HG03095 (cell line): ENCODE measurements around the gene GPR61.
A peak's percentile ranks its signal among the peaks of the same experiment; 100 is the strongest.

Experiments
- ATAC-seq: cut with Tn5 transposase; IDR thresholded peaks from one replicate; pipeline ENCODE4 v1.9.1; 2021; ENCODE audit warnings: moderate library complexity; ENCODE audit not compliant: unreplicated experiment

GPR61 gene

DNA sequence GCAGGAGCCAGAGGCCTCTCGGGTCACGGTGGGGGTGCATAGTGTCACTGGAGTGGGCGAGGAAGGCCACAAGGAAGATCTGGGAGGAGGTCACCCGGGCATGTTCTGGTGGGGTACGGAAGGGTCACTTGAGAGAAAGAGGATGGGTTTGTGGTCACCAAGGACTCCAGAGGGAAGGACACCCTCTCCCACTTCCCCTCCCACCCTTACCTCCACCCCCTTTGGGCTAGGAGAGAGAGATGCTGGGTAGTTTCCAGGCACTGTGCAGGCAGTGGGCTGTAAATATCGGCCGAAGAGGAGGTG, 30.8 kb upstream of the GPR61 start:
- no peak for ATAC-seq

DNA sequence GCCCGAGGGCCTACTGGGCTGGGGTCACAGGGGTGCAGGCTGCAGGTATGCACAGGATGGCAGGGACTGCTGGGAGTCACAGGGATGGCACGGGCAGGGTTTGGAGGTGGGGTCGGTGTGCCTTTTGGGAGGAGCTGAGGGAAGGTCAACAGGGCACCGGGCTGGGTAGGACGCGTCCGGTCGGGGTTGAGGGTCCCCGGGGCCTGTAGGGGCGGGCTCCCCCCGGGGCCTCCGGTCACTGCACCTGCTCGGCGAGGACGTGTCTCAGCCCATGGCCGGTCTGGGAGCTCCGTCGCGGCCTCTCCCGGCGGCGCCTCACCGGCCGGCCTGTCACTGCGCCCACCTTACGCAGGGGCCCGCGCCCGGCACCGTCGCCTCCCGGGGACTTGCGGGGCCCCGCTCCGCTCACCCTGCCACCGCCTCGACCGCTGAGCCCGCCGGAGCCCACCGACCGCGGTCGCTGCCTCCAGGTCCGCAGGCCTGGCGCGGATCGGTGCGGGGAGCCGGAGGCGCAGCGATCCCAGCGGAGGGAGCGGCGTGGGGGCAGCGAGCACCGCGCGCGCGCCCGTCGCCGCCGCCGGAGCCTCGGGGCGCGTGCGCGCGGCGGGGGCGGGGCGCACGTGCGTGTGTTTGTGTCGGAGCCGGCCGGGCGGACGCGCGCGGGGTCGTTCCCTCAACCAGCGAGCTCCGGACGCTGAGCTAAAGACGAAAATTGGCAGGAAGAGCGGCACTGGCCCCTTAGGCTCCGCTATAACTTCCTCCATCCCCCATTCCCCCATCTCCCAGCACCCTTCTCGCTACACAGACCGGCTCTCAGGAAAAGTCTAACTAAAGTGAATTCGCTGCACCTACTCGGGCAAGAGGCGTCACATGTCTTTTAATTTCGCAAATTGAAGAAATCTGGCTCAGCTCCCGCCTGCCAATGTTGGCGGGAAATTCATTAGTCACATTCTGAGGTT, 30.2 kb upstream of the GPR61 start, which contains the start of gene AMIGO1:
AMIGO1 (minus strand) TSS at position 552 of the 959 bp plus-strand sequence. CDS start 815 bp downstream, outside the sequence.
- peak; percentile 54 for ATAC-seq

DNA sequence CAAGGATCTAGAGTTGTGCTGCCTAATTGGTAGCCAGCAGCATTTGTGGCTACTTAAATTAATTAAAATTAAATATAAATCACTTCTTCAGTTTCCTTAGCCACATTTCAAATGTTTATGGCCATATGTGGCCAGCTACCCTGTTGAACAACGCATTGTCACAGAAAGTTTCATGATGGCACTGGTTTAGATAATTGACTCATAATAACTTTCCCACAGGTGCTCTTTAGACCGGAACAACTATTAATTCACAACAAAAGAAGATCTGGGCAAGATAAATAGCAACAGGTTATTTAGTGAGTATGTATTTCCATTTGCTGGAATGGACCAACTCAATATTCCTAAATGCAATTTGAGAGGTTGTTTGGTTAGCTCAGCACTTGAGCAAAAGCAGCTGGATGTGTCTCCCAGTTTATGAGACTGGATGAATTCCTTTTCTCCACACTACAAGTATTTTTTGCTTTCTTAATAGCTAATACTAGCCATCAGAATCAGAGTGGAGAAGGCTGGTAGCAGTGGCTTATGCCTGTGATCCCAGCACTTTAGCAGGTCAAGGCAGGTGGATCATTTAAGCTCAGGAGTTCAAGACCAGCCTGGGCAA, 26.5 kb upstream of the GPR61 start:
- no peak for ATAC-seq

DNA sequence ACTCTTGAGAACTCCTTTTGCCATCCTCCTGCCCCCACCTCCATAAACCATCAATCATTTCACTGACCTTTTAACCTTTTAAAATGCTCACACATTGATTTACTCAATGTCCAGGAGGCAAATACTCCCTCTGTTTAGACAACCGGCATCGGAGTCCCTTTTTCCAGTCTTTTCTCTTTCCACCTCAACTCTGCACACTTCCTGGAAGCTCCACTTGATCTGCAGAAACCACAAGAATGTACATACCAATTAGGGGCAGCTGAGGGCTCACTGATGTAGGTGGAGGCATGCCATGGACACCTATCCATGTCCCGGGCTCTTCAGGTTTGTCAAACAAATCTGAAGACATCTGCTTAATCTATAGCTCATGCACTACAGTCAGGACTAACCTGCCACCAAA, 24.8 kb upstream of the GPR61 start:
- ATAC-seq, result no peak

DNA sequence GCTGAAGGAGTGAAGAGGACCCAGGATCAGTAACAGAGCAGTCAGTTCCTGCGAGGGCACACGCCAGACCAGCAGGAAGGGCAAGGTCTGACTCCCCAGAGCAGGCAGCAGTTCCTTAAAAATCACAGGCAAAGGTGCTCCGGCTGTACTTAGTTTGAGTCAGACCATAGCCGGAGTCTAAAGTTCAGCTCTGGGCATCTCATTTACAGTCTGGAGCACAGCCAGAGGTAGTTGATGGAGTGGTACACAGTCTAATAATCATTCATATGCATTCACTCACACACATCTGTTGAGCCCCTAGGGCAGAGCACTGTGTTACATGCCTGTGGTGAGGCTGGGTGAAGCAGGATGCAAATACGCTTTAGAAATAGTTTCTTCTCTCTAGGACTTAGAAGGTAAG, 22.8 kb upstream of the GPR61 start:
- no peak for ATAC-seq

DNA sequence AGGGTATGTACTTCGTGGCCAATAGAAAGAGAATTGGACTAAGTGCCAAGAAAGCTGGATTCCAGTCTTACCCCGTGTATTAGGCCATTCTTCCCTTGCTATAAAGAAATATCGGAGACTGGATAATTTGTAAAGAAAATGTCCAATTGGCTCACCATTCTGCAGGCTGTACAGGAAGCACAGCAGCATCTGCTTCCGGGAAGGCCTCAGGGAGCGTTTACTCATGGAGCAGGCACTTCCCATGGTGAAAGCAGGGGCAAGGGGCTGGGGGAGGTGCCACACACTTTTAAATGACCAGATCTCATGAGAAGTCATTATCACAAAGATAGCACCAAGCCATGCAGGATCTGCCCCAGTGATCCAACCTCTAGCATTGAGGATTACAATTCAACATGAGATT, 22.3 kb upstream of the GPR61 start:
- ATAC-seq, result no peak

DNA sequence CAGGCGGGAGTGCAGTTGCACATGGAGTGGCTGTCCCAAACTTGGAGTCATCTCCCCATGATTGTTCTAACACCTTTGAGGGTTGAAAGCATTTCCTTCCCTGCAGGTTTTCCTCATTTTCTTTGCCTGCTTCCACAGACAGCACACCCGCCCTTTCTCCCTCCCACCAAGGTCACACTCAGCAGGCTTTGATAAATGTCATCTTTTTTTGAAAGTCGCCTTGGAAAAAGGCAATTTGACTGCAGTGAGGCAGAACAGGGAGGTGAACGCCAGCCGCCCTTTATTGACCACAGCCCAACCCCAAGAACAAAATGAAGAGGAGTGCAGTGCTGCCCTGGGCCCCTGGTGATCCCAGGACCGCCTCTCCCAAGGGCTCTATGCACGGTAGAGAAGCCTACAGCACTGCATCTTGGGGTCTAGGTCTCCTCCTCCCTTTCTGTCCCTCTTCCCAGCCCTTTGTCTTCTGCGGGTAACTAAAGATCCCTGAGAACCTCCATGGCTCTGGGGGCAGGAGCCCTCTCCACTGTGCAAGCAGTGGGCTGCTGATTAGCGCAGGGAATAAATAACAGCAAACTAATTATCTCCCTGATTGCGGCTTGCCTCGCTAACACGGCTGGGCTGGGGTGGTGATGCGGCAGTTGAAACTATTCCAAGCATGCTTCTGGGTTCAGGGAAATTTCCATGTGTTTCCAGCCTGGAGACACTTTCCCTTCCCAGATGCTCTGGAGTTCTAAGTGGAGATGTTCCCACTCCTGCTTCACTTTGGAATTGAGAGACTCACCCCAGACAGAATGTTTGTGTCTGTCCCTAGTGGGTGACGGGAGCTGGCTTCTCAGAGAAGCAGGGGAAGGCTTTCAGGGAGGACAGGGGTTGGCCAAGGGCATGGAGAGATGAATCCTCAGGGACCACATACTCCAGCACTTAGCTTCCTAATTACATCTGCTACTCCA, 18.4 kb upstream of the GPR61 start:
- no peak for ATAC-seq

DNA sequence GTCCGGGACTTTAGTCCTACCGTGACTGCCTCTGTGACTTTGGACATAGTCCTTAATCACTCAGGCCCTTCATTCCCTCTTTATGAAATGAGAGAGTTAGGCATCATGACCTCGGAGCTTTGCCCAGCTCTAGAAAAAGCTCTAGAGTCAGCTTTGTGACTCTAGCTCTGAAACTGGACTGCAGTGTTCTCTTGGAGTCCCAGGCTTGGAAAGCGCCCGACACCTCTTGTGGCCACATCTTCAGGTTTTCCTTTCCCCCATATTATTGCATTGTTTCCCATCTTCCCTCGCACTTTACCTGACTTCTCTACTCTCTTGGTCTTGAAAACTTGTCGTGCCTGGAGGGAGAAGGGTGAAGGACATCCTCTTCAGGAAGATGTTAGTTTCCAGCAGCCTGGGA, 17.6 kb upstream of the GPR61 start:
- no peak for ATAC-seq

DNA sequence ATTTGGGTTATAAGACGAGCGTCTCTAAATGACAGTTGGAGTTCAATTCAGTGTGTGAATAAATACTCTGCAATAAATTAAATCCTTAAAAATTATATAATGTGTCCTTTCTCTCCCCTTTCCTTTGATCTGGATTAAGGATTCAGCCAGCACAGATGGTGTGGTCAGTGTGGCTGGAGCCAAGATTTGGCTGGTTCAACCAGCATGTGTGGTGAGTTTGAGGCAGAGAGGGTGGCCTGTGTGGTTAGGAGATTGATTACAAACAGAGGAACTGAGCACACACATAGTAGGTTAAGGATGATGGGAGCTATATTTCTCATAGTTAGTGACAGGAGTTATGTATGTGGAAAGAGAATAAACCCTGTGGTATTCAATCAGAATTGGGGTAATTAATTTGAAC, 16.0 kb upstream of the GPR61 start:
- no peak for ATAC-seq

DNA sequence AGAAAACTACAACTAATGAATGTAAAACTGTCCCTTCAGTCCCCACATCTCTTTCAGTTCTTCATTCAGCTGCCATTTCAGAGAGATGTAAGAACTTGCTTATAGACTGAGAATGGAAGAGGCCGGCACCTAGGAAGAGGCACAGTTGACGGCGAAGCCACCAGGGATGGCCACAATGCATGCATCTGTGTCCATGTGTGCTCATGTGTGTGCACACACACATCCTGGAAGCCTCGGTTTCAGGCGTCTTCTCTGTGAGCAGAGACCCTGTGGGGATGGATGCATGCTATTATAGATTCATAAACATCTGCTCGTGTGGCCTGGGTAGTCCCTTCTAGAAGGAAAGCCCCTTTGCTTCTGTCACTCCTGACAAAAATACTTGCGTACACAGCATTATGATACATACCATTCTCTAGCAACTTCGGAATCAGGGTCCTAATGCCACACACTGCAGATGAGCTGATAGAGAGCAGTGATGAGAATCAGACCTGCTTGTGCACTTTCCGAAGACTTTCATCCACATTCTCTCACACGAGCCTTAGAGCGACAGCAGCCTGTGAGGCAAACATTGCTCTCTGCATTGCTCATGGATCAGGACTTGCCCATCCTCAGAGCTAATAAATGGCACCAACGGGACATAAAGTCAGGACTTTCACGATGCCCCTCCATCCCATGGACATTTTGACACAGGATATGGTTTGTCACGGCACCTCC, 12.4 kb upstream of the GPR61 start:
- ATAC-seq, result peak; percentile 76

DNA sequence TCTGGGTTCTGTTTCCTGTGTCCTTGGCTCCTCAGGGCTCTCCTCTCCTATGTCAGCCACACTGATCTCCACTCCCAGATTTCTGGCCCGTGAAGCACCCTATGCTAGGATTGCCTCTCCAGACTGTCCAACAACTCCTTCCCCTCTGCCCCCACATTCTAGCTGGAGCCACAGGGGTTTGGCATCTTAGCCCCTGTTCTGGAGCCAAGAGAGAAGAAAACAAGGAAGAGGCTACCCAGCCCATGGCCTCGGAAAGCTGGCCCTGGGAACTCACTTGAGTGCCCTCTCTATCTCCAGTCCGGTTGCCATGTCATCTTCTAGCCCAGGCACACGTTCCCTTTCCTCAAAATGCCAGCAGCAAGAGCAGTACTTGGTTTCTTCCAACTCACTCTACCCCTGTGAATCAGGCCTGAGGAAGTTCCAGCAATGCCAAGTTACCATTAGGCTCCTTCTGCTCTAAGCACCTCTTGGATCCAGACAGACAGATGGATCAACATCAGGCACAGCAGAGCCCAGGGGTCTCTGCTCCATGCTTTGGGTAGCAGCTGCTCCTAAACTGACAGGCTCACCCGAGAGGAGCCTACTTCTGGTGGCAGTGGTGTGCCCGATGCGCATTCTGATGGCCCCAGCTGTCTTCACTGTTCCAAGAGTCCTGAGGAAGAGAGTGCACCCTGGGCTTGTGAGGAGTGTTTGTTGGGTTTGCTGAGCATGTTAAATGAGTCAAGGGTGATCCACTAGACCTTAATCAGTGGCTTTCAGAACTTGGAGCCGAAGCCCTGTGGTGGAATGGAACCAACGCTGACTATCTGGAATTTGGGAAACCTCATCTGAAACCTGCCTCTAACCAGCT, 11.6 kb upstream of the GPR61 start:
- no peak for ATAC-seq

DNA sequence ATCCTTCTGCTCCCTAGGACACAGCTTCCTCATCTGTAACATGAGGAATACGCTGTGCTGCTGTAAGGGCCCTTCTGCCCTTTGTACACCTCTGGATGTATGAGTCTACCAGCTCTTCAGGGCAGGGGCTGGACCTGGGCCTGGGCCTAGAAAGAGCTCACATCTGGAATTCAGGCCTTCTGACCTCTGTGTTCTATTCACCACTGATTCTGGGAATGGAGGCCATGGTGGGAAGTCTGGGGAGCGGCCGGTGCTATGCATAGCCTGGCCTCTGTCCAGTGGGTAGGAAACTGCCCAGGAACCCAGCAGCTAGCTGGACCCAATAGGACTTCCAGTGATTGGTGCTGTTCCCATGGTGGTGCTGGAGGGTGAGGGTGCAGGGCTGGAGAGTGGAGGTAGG, 11.0 kb upstream of the GPR61 start:
- no peak for ATAC-seq

DNA sequence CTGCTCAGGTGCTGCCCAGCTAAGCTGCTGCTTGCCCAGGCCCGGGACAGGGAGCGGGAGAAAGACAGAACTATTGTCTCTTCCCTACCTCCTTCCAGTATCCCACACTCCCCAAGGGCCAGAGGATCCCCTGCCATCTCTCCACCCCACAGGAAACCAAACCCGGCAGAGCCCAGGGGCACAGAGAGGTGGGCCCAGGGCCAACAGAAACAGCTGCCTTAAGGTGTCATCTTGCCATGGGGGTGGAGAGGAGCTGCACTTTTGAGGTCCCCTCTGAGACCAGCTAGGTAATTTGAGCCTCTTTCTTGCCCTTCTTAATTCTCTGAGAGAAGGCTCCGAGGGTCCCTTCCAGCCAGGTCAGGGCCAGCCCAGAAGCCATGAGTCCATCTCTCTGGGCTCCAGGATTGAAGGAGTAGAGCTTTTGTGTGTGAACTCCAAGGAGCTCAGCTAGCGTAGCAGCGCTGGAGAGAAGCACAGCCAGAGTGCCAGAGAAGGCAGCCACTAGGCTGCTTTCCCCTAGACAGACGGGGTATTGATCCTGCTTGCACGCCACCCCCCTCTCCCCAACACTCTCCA, 9.7 kb upstream of the GPR61 start:
- ATAC-seq, result no peak

DNA sequence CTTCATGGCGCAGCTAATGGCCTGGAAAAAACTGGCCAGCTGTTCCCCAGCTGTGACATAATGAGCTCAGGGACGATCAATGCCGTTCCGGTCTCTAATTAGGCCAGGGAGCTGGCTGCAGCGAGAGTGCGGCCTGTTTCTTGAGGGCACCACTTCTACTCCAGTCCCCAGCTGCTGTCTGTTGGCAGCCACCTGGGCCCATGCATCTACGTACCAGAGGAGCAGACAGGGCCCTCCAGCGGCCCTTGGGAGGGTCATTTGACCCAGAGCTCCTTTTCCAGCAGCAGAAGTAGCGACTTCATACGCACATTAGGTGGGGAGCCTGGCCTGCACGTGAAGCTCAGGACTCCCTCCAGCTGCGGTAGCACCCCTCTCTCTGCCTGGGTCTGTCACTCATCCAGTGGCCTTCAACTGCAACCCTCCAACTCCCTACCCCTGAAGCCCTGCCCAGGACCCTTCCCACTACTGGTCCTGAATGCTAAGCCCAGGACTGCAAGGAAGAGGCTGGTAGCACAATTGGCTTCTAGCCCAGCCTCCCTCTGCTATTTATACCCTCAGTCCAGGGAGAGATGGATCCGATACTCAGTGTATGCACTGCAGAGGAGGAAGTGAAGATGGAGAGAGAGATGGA, 9.1 kb upstream of the GPR61 start:
- ATAC-seq, result no peak

DNA sequence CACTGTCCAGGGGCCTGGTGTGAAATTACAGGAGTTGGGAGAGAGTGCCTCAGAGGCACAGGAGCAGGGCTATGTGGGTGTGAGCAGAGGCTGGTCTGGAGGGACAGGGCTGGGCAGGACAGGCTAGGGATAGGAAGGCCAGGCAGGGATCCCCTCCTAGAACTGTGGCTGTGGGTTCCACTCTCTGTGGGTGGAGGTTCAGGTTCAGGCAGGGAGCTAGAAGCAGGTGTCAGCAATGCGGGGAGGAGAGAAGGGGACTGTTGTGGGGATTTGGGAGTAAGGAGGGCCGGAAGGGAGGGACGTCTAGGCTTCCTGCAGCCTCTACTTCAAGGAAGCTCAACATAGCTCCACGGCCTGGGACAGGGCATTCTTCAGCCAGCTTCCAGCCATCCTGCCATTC, 8.3 kb upstream of the GPR61 start:
- no peak for ATAC-seq

DNA sequence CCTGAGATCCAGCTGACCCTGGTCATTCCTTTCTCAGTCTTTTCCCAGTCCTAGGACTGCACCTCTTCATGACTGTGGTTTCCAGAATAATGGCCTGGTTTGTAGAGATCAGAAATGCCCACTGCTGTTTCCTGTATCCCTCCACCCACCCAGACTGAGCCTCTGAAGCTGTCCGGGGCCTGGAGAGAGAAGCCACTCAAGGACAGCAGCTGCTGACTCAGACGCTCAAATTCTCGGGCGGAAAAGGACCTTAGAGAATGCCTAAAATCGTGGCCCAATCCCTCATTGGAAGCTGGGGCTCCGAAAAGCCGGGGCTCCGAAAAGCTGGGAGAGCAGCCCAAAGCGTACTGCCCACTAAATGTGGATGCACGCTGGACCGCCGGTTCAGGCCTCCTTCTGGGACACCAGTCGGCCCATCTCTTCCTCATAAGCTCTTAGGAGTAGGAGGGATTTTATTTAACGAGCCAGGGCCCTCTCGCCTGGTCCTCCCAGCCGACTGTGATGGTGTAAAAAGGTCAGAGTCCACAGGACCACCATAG, 7.8 kb upstream of the GPR61 start:
- no peak for ATAC-seq

DNA sequence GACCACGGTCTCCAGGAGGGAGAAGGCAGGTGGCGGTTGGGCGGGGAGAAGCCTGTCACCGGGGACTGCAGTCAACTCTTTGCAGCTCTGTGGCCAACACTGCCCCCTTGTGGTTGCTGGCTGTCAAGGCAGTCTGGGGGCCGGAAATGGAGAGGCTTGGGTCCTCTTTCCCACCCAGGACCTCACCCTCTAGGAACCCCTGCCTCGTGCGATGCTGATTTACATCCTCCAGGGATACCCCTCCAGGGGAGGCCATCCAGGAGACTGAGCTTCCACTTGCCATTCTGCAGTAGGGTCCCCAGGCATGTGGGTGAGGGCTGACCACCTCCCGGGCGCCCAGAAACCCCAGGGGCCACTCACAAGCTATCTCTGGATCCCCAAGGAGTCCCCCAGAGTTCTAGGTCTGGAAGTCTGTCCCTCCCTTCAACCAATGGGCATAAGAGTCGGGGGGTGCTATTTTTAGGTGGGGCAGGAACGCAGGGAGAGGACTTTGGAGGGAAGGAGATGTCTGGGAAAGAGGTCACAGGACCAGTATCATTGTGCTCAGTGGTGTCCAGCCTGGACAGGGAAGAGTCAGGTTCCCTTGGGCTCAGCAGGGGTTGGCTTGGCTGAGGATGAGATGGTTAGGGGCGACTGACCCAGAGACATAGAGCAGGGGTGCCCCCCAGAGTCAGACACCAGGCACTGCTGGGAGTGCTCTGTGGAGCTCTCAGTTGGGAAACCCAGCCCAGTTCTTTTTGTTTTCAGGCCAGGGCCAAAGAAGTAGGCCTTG, 7.1 kb upstream of the GPR61 start:
- ATAC-seq, result peak; percentile 69

DNA sequence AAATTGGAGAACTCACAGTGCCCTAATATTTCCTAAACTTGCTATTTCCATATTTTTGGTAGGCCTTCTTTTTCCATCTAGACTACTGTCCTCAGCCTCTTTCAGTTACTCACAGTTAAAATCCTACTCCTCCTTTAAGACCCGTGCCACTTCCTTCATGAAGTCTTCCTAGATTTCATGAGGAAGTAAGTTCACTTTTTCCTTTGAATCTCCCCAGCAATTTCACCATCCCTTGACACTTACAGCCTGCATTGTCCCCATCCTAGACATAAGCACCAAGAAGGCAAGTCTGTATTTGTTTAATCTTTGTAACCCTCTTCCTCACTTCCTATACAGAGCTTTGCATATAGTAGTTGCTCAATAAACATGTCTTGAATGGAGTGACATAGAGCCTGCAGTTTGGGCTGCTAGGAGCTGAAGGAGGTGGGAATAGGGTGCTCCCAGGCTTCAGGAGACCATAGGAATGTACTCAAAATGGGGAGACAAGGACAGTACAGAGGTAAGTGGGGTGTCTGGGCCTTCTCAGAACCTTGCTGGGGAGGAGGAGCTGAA, 5.3 kb upstream of the GPR61 start:
- ATAC-seq, result no peak
